Chondrocyte (in vitro differentiated cells): ENCODE measurements around the gene LRRC4C. TPM values are rescaled to one million over a fixed set of nuclear protein-coding genes. Genes with fewer than 3 reads are reported as not detected.
A peak's percentile ranks its signal among the peaks of the same experiment; 100 is the strongest.

Experiments used
- DNase-seq: peaks from one replicate; pipeline ENCODE4 v3.0.0; 2021; ENCODE audit warnings: mixed read lengths, low spot score
- H3K27ac Mint-ChIP-seq: one replicate; pipeline ENCODE4 v1.8.0; 2021; ENCODE audit warnings: mild to moderate bottlenecking, moderate library complexity, mixed read lengths; ENCODE audit not compliant: unreplicated experiment
- H3K27me3 Mint-ChIP-seq: 2 replicates; pipeline ENCODE4 v1.8.0; 2021; ENCODE audit warnings: low read depth, mixed read lengths
- H3K36me3 Mint-ChIP-seq: 2 replicates; pipeline ENCODE4 v1.8.0; 2021; ENCODE audit warnings: low read depth, mixed read lengths
- H3K4me1 Mint-ChIP-seq: 2 replicates; pipeline ENCODE4 v1.8.0; 2021; ENCODE audit warnings: low read depth, mild to moderate bottlenecking, mixed read lengths
- H3K4me3 Mint-ChIP-seq: one replicate; pipeline ENCODE4 v1.8.0; 2021; ENCODE audit warnings: mild to moderate bottlenecking, moderate library complexity, mixed read lengths; ENCODE audit not compliant: unreplicated experiment
- H3K9me3 Mint-ChIP-seq: 2 replicates; pipeline ENCODE4 v1.8.0; 2021; ENCODE audit warnings: low read depth, mixed read lengths
- CTCF ChIP-seq: fragments of 200-600 bp; sonication (generic); IDR thresholded peaks from 2 replicates; pipeline ENCODE4 v1.5.0; 2021; ENCODE audit warnings: antibody characterized with exemption, mild to moderate bottlenecking, moderate library complexity
- total RNA-seq: library from RNA; stranded (reverse); gene quantifications from 3 replicates; pipeline ENCODE4 v1.2.1, GENCODE V29; 2021

The LRRC4C gene
- total RNA-seq, 1 donor from 2014 or later, result 0.72 TPM

DNA sequence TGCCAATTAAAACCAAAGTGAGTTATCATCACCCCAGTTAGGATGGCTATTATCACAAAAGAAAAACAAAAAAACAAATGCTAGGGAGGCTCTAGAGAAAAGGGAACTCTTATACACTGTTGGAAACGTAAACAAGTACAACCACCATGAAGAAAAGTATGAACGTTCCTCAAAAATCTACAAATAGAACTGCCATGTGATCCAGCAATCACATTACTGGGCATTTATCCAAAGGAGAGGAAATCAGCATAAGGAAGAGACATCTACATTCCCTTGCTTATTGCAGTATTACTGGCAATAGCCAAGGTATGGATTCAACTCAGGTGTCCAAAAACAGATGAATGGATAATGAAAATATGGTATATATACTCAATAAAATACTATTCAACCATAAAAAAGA lies 1145.1 kb downstream of the LRRC4C start:
- H3K27me3 Mint-ChIP-seq, result peaks cover 10% of the 10 kb centered on the region
- H3K9me3 Mint-ChIP-seq, result peaks cover 9% of the 10 kb centered on the region

DNA sequence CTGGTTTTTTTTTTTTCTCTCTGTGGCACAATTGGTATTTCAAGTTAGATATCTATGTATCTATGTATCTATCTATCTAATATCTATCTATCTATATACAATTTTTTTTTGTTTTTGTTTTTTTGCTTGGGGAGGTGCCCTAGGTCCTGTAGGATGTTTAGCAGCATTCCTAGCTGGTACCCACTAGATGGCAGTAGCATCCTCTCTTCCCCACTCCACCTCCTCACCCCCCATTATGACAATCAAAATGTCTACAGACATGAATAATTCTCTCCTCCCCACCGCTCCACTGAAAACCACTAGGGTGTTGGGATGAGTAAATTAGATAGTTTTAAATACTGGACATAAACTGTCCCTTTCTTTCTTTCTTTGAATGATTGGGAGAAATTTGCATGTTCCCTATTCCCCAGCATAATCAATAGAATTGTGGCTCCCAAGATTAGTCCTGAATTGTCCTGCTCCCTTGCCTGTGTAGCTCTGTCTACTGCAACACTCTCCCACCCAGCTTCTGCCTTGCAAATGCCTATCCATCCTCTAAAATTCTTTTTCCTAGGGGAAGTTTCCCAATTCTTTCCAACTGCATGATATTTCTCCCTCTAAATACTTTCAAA lies 1152.4 kb downstream of the LRRC4C start:
- no peak for DNase-seq
- Mint-ChIP-seq H3K4me3 (no peak overlapping the region), H3K27ac (no peak overlapping the region), H3K27me3 (peaks cover 2% of the 10 kb centered on the region), H3K36me3 (no peaks in the 10 kb centered on the region), H3K9me3 (no peaks in the 10 kb centered on the region), H3K4me1 (peaks cover 23% of the 10 kb centered on the region)
- peak; percentile 92 for TF ChIP-seq CTCF

More for the DNA sequence above, 1145.1 kb downstream of the LRRC4C start:
- Mint-ChIP-seq H3K36me3 (peaks cover 1% of the 10 kb centered on the region), H3K4me3 (no peak overlapping the region), H3K4me1 (peaks cover 12% of the 10 kb centered on the region), H3K27ac (peak overlapping the region; percentile 17)
- no peak for TF ChIP-seq CTCF
- no peak for DNase-seq

- Mint-ChIP-seq H3K27ac (peak overlapping the region; percentile 76), H3K4me3 (peak overlapping the region; percentile 37), H3K4me1 (peaks cover 36% of the 10 kb centered on the region), H3K9me3 (no peaks in the 10 kb centered on the region), H3K27me3 (peaks cover 5% of the 10 kb centered on the region), H3K36me3 (no peaks in the 10 kb centered on the region)
- DNase-seq, result no peak
- TF ChIP-seq CTCF, result no peak
Measured at GRCh38 chr11:40302669-40303068, 1156.8 kb downstream of the LRRC4C start.

GRCh38 chr11:40295466-40295865 lies 1164.0 kb downstream of the LRRC4C start:
- no peak for TF ChIP-seq CTCF
- Mint-ChIP-seq H3K4me1 (peaks cover 29% of the 10 kb centered on the region), H3K27ac (no peak overlapping the region), H3K27me3 (peaks cover 22% of the 10 kb centered on the region), H3K9me3 (no peaks in the 10 kb centered on the region), H3K4me3 (no peak overlapping the region), H3K36me3 (no peaks in the 10 kb centered on the region)
- no peak for DNase-seq

GRCh38 chr11:40294741-40295140 lies 1164.7 kb downstream of the LRRC4C start:
- TF ChIP-seq CTCF, result no peak
- DNase-seq, result no peak
- no peaks in the 10 kb centered on the region for H3K9me3 Mint-ChIP-seq
- H3K36me3 Mint-ChIP-seq, result no peaks in the 10 kb centered on the region
- H3K4me1 Mint-ChIP-seq, result peaks cover 37% of the 10 kb centered on the region
- no peak overlapping the region for H3K4me3 Mint-ChIP-seq
- H3K27me3 Mint-ChIP-seq, result peaks cover 22% of the 10 kb centered on the region
- no peak overlapping the region for H3K27ac Mint-ChIP-seq
